Measurements from ENCODE around the gene FOXL2. TPM values are rescaled to one million over a fixed set of nuclear protein-coding genes. Genes with fewer than 3 reads are reported as not detected.

FOXL2 gene
- total RNA-seq, 1 donor from 2014 or later = not detected

- H3K27me3 ChIP-seq (ENCODE audit: control insufficient read depth in 3 of 3, insufficient read depth in 3 of 3, low read length in 3 of 3) = no peaks in the 10 kb centered on the region
- H3K27ac ChIP-seq (ENCODE audit: low read depth, low read length) = peak overlapping the region; percentile 91
- H3K4me1 ChIP-seq (ENCODE audit: control insufficient read depth in 3 of 3, insufficient read depth in 3 of 3, low read length in 3 of 3) = peaks cover 5 to 9% (median 6%) of the 10 kb centered on the region in 3 donors
- peak overlapping the region; percentile 91 to 98 (median 94) for H3K4me3 ChIP-seq (ENCODE audit: low read length in 3 of 3)
- no peaks in the 10 kb centered on the region for H3K36me3 ChIP-seq (ENCODE audit: control insufficient read depth in 3 of 3, insufficient read depth in 3 of 3, low read length in 3 of 3)
- peak overlapping the region; percentile 90 to 96 (median 92) for H3K9ac ChIP-seq (ENCODE audit: low read depth in 1 of 3, low read length in 3 of 3)
- H3K9me3 ChIP-seq (ENCODE audit: control insufficient read depth in 3 of 3, low read length in 3 of 3) = no peaks in the 10 kb centered on the region
Measured at GRCh38 chr3:138915503-138916498, 31.1 kb downstream of the FOXL2 start.

- Histone ChIP-seq H3K9ac (ENCODE audit: low read depth in 1 of 3, low read length in 3 of 3) (peak overlapping the region; percentile 47 to 92 (median 90)), H3K27me3 (ENCODE audit: control insufficient read depth in 3 of 3, insufficient read depth in 3 of 3, low read length in 3 of 3) (no peaks in the 10 kb centered on the region)
Measured at GRCh38 chr3:138914870-138915502, 32.0 kb downstream of the FOXL2 start.

GRCh38 chr3:138913766-138914165, 33.2 kb downstream of the FOXL2 start:
- Histone ChIP-seq H3K4me1 (ENCODE audit: control insufficient read depth in 3 of 3, insufficient read depth in 3 of 3, low read length in 3 of 3) (peaks cover 5 to 9% (median 6%) of the 10 kb centered on the region in 3 donors), H3K36me3 (ENCODE audit: control insufficient read depth in 3 of 3, insufficient read depth in 3 of 3, low read length in 3 of 3) (no peaks in the 10 kb centered on the region), H3K9me3 (ENCODE audit: control insufficient read depth in 3 of 3, low read length in 3 of 3) (no peaks in the 10 kb centered on the region), H3K4me3 (ENCODE audit: low read length in 3 of 3) (no peak overlapping the region), H3K27me3 (ENCODE audit: control insufficient read depth in 3 of 3, insufficient read depth in 3 of 3, low read length in 3 of 3) (no peaks in the 10 kb centered on the region), H3K27ac (ENCODE audit: low read depth, low read length) (no peak overlapping the region), H3K9ac (ENCODE audit: low read depth in 1 of 3, low read length in 3 of 3) (no peak overlapping the region)

More at GRCh38 chr3:138914870-138915502, 32.0 kb downstream of the FOXL2 start:
- Histone ChIP-seq H3K27ac (ENCODE audit: low read depth, low read length) (peak overlapping the region; percentile 91), H3K4me1 (ENCODE audit: control insufficient read depth in 3 of 3, insufficient read depth in 3 of 3, low read length in 3 of 3) (peaks cover 5 to 9% (median 6%) of the 10 kb centered on the region in 3 donors), H3K4me3 (ENCODE audit: low read length in 3 of 3) (peak overlapping the region; percentile 64 to 98 (median 68)), H3K36me3 (ENCODE audit: control insufficient read depth in 3 of 3, insufficient read depth in 3 of 3, low read length in 3 of 3) (no peaks in the 10 kb centered on the region), H3K9me3 (ENCODE audit: control insufficient read depth in 3 of 3, low read length in 3 of 3) (no peaks in the 10 kb centered on the region)

GRCh38 chr3:138912237-138912636, 34.7 kb downstream of the FOXL2 start:
- peaks cover 5 to 9% (median 6%) of the 10 kb centered on the region in 3 donors for H3K4me1 ChIP-seq (ENCODE audit: control insufficient read depth in 3 of 3, insufficient read depth in 3 of 3, low read length in 3 of 3)

GRCh38 chr3:138911621-138912020, 35.3 kb downstream of the FOXL2 start:
- H3K9me3 ChIP-seq (ENCODE audit: control insufficient read depth in 3 of 3, low read length in 3 of 3) = no peaks in the 10 kb centered on the region
- no peak overlapping the region for H3K27ac ChIP-seq (ENCODE audit: low read depth, low read length)
- no peak overlapping the region for H3K4me3 ChIP-seq (ENCODE audit: low read length in 3 of 3)
- no peak overlapping the region for H3K9ac ChIP-seq (ENCODE audit: low read depth in 1 of 3, low read length in 3 of 3)
- H3K36me3 ChIP-seq (ENCODE audit: control insufficient read depth in 3 of 3, insufficient read depth in 3 of 3, low read length in 3 of 3) = no peaks in the 10 kb centered on the region
- peaks cover 5 to 9% (median 6%) of the 10 kb centered on the region in 3 donors for H3K4me1 ChIP-seq (ENCODE audit: control insufficient read depth in 3 of 3, insufficient read depth in 3 of 3, low read length in 3 of 3)
- H3K27me3 ChIP-seq (ENCODE audit: control insufficient read depth in 3 of 3, insufficient read depth in 3 of 3, low read length in 3 of 3) = no peaks in the 10 kb centered on the region

More at GRCh38 chr3:138912237-138912636, 34.7 kb downstream of the FOXL2 start:
- Histone ChIP-seq H3K9me3 (ENCODE audit: control insufficient read depth in 3 of 3, low read length in 3 of 3) (no peaks in the 10 kb centered on the region), H3K27ac (ENCODE audit: low read depth, low read length) (no peak overlapping the region), H3K27me3 (ENCODE audit: control insufficient read depth in 3 of 3, insufficient read depth in 3 of 3, low read length in 3 of 3) (no peaks in the 10 kb centered on the region), H3K9ac (ENCODE audit: low read depth in 1 of 3, low read length in 3 of 3) (no peak overlapping the region), H3K36me3 (ENCODE audit: control insufficient read depth in 3 of 3, insufficient read depth in 3 of 3, low read length in 3 of 3) (no peaks in the 10 kb centered on the region), H3K4me3 (ENCODE audit: low read length in 3 of 3) (no peak overlapping the region)

GRCh38 chr3:138909904-138910303, 37.0 kb downstream of the FOXL2 start:
- Histone ChIP-seq H3K4me3 (ENCODE audit: low read length in 3 of 3) (no peak overlapping the region), H3K27ac (ENCODE audit: low read depth, low read length) (no peak overlapping the region), H3K4me1 (ENCODE audit: control insufficient read depth in 3 of 3, insufficient read depth in 3 of 3, low read length in 3 of 3) (peaks cover 0 to 3% (median 2%) of the 10 kb centered on the region in 3 donors), H3K36me3 (ENCODE audit: control insufficient read depth in 3 of 3, insufficient read depth in 3 of 3, low read length in 3 of 3) (no peaks in the 10 kb centered on the region), H3K9ac (ENCODE audit: low read depth in 1 of 3, low read length in 3 of 3) (no peak overlapping the region), H3K9me3 (ENCODE audit: control insufficient read depth in 3 of 3, low read length in 3 of 3) (no peaks in the 10 kb centered on the region), H3K27me3 (ENCODE audit: control insufficient read depth in 3 of 3, insufficient read depth in 3 of 3, low read length in 3 of 3) (no peaks in the 10 kb centered on the region)

GRCh38 chr3:138908846-138909245, 38.1 kb downstream of the FOXL2 start:
- H3K27ac ChIP-seq (ENCODE audit: low read depth, low read length) = no peak overlapping the region
- H3K36me3 ChIP-seq (ENCODE audit: control insufficient read depth in 3 of 3, insufficient read depth in 3 of 3, low read length in 3 of 3) = no peaks in the 10 kb centered on the region
- no peaks in the 10 kb centered on the region for H3K9me3 ChIP-seq (ENCODE audit: control insufficient read depth in 3 of 3, low read length in 3 of 3)
- H3K27me3 ChIP-seq (ENCODE audit: control insufficient read depth in 3 of 3, insufficient read depth in 3 of 3, low read length in 3 of 3) = no peaks in the 10 kb centered on the region
- H3K4me1 ChIP-seq (ENCODE audit: control insufficient read depth in 3 of 3, insufficient read depth in 3 of 3, low read length in 3 of 3) = no peaks in the 10 kb centered on the region
- H3K9ac ChIP-seq (ENCODE audit: low read depth in 1 of 3, low read length in 3 of 3) = no peak overlapping the region
- H3K4me3 ChIP-seq (ENCODE audit: low read length in 3 of 3) = no peak overlapping the region

GRCh38 chr3:138907539-138907938, 39.4 kb downstream of the FOXL2 start:
- no peaks in the 10 kb centered on the region for H3K4me1 ChIP-seq (ENCODE audit: control insufficient read depth in 3 of 3, insufficient read depth in 3 of 3, low read length in 3 of 3)
- H3K27ac ChIP-seq (ENCODE audit: low read depth, low read length) = no peak overlapping the region
- H3K4me3 ChIP-seq (ENCODE audit: low read length in 3 of 3) = no peak overlapping the region
- no peaks in the 10 kb centered on the region for H3K27me3 ChIP-seq (ENCODE audit: control insufficient read depth in 3 of 3, insufficient read depth in 3 of 3, low read length in 3 of 3)
- H3K9me3 ChIP-seq (ENCODE audit: control insufficient read depth in 3 of 3, low read length in 3 of 3) = no peaks in the 10 kb centered on the region
- no peak overlapping the region for H3K9ac ChIP-seq (ENCODE audit: low read depth in 1 of 3, low read length in 3 of 3)
- no peaks in the 10 kb centered on the region for H3K36me3 ChIP-seq (ENCODE audit: control insufficient read depth in 3 of 3, insufficient read depth in 3 of 3, low read length in 3 of 3)

- Histone ChIP-seq H3K27me3 (ENCODE audit: control insufficient read depth in 3 of 3, insufficient read depth in 3 of 3, low read length in 3 of 3) (no peaks in the 10 kb centered on the region), H3K4me1 (ENCODE audit: control insufficient read depth in 3 of 3, insufficient read depth in 3 of 3, low read length in 3 of 3) (peaks cover 7 to 9% (median 8%) of the 10 kb centered on the region in 3 donors), H3K9ac (ENCODE audit: low read depth in 1 of 3, low read length in 3 of 3) (no peak overlapping the region), H3K4me3 (ENCODE audit: low read length in 3 of 3) (no peak overlapping the region), H3K27ac (ENCODE audit: low read depth, low read length) (no peak overlapping the region), H3K9me3 (ENCODE audit: control insufficient read depth in 3 of 3, low read length in 3 of 3) (no peaks in the 10 kb centered on the region), H3K36me3 (ENCODE audit: control insufficient read depth in 3 of 3, insufficient read depth in 3 of 3, low read length in 3 of 3) (no peaks in the 10 kb centered on the region)
Measured at GRCh38 chr3:138902171-138902570, 44.8 kb downstream of the FOXL2 start.

- H3K9ac ChIP-seq (ENCODE audit: low read depth in 1 of 3, low read length in 3 of 3) = no peak overlapping the region
- H3K4me3 ChIP-seq (ENCODE audit: low read length in 3 of 3) = no peak overlapping the region
- H3K27me3 ChIP-seq (ENCODE audit: control insufficient read depth in 3 of 3, insufficient read depth in 3 of 3, low read length in 3 of 3) = no peaks in the 10 kb centered on the region
- no peak overlapping the region for H3K27ac ChIP-seq (ENCODE audit: low read depth, low read length)
- no peaks in the 10 kb centered on the region for H3K9me3 ChIP-seq (ENCODE audit: control insufficient read depth in 3 of 3, low read length in 3 of 3)
- H3K4me1 ChIP-seq (ENCODE audit: control insufficient read depth in 3 of 3, insufficient read depth in 3 of 3, low read length in 3 of 3) = peaks cover 7 to 9% (median 8%) of the 10 kb centered on the region in 3 donors
- H3K36me3 ChIP-seq (ENCODE audit: control insufficient read depth in 3 of 3, insufficient read depth in 3 of 3, low read length in 3 of 3) = no peaks in the 10 kb centered on the region
Measured at GRCh38 chr3:138901567-138901966, 45.4 kb downstream of the FOXL2 start.
